Naive thymus-derived CD4-positive, alpha-beta T cell (primary cell): Measurements from ENCODE around the gene SNRNP70. TPM values are rescaled to one million over a fixed set of nuclear protein-coding genes. Genes with fewer than 3 reads are reported as not detected.
"Not testable (repeated sequence)": the region's sequence is repeated elsewhere in the genome, so short reads cannot be mapped to it uniquely, and the experiment has no call there.

Experiments
- ATAC-seq: fragments of 150-1000 bp; cut with Tn5 transposase; 2 replicates; pipeline ENCODE4 v1.10.0; 2021; ENCODE audit warnings: mild to moderate bottlenecking, moderate library complexity
- CTCF ChIA-PET: fragments of 350-600 bp; sonication (Branson Sonifier 250); formaldehyde crosslinking; loops from one replicate; lab custom pipeline; 2021; ENCODE audit warnings: antibody characterized with exemption; lab: Charles Lee
- POLR2A ChIA-PET: fragments of 350-600 bp; sonication (Branson Sonifier 250); formaldehyde crosslinking; loops from one replicate; lab custom pipeline; 2021; ENCODE audit warnings: antibody characterized with exemption, inconsistent platforms; lab: Charles Lee
- DNase-seq, 9 donors: peaks; one replicate each; pipeline versions ENCODE4 v3.0.0 to v3.0.0-alpha.2; 2020 to 2022; ENCODE audit warnings: mixed read lengths in 1 of 9
- H3K27ac ChIP-seq: one replicate; pipeline ENCODE4 v1.7.0; 2013; ENCODE audit warnings: mild to moderate bottlenecking, low read depth, low read length, moderate library complexity
- H3K27me3 ChIP-seq, 2 donors: one replicate each; pipeline ENCODE4 v1.7.0; 2013; ENCODE audit warnings: low read length in 2 of 2, mild to moderate bottlenecking in 2 of 2, moderate library complexity in 2 of 2; ENCODE audit not compliant: control insufficient read depth in 2 of 2, insufficient read depth in 2 of 2
- H3K36me3 ChIP-seq, 3 experiments: 1 replicate in 2 of 3; 2 replicates in 1 of 3; pipeline ENCODE4 v1.7.0; 2013; ENCODE audit warnings: low read length in 3 of 3, mild to moderate bottlenecking in 3 of 3, moderate library complexity in 1 of 3; ENCODE audit not compliant: insufficient read depth in 3 of 3, control insufficient read depth in 2 of 3
- H3K4me1 ChIP-seq, 2 donors: one replicate each; pipeline ENCODE4 v1.7.0; 2013; ENCODE audit warnings: low read length in 2 of 2, mild to moderate bottlenecking in 2 of 2, moderate library complexity in 1 of 2; ENCODE audit not compliant: control insufficient read depth in 2 of 2, insufficient read depth in 2 of 2
- H3K4me3 ChIP-seq: 2 replicates; pipeline ENCODE4 v1.7.0; 2013; ENCODE audit warnings: mild to moderate bottlenecking, low read length
- H3K9me3 ChIP-seq, 3 experiments: 1 replicate in 2 of 3; 2 replicates in 1 of 3; pipeline ENCODE4 v1.7.0; 2013; ENCODE audit warnings: low read length in 3 of 3; ENCODE audit not compliant: control insufficient read depth in 2 of 3
- H3K27ac Mint-ChIP-seq, 9 donors: one replicate each; pipeline ENCODE4 v1.8.0; 2020 to 2022; ENCODE audit warnings: mixed read lengths in 9 of 9, mild to moderate bottlenecking in 8 of 9, moderate library complexity in 5 of 9, inconsistent platforms in 2 of 9
- H3K27me3 Mint-ChIP-seq, 5 donors: one replicate each; pipeline ENCODE4 v1.8.0; 2021 to 2022; ENCODE audit warnings: mixed read lengths in 5 of 5, mild to moderate bottlenecking in 1 of 5
- H3K36me3 Mint-ChIP-seq, 5 donors: one replicate each; pipeline ENCODE4 v1.8.0; 2020 to 2022; ENCODE audit warnings: mixed read lengths in 5 of 5, mild to moderate bottlenecking in 3 of 5, inconsistent platforms in 1 of 5
- H3K4me1 Mint-ChIP-seq, 7 donors: one replicate each; pipeline ENCODE4 v1.8.0; 2020 to 2022; ENCODE audit warnings: mixed read lengths in 7 of 7, mild to moderate bottlenecking in 3 of 7, inconsistent platforms in 1 of 7
- H3K4me3 Mint-ChIP-seq, 10 donors: one replicate each; pipeline ENCODE4 v1.8.0; 2020 to 2022; ENCODE audit warnings: mild to moderate bottlenecking in 10 of 10, mixed read lengths in 10 of 10, moderate library complexity in 6 of 10, inconsistent platforms in 2 of 10
- H3K9me3 Mint-ChIP-seq, 11 donors: one replicate each; pipeline ENCODE4 v1.8.0; 2020 to 2022; ENCODE audit warnings: mixed read lengths in 11 of 11, mild to moderate bottlenecking in 4 of 11, inconsistent platforms in 1 of 11, moderate library complexity in 1 of 11
- intact Hi-C, 2 donors: fragments of 100-400 bp; cut with micrococcal nuclease; formaldehyde crosslinking; loops; one replicate each; pipeline ENCODE4 v1.15.1; 2023
- polyA plus RNA-seq, 2 donors: library from polyadenylated mRNA; unstranded; fragments of 300-500 nt; fragmentation: Illumina TruSeq; gene quantifications; one replicate each; pipeline ENCODE4 v1.2.3, GENCODE V29; 2021
- total RNA-seq, 6 experiments: library from RNA in 5 of 6; stranded (reverse) in 5 of 6; gene quantifications; 1 replicate in 5 of 6; 2 replicates in 1 of 6; pipeline ENCODE4 v1.2.3 and lab custom pipeline; 2021 to 2026

The SNRNP70 gene
- total and polyA plus RNA-seq, 7 experiments from 2014 or later = 48.0 to 837 (median 326) TPM

DNA sequence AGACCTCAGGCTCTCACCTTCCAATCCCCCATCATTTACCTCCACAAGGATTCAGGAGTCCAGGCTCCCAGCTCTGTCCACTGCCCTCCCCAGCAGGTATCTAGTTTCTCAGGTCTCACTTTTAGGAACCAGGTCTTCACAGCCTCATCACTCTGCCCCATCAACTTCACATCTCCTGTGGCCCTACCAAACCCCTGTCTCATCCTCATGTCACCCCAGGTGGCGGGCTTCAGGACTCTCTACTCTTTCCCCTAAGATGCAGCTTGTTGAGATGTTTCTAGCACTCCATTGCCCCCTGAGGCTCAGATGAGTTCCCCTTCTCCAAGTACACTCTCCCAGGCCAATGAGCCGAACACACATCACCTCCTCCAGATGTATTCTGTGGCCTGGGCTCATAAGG lies 35.6 kb downstream of the SNRNP70 start:
- Histone ChIP-seq H3K27me3 (no peaks in the 10 kb centered on the region), H3K27ac (no peak overlapping the region), H3K4me1 (peaks cover 7 to 8% of the 10 kb centered on the region in 2 donors), H3K9me3 (no peaks in the 10 kb centered on the region), H3K4me3 (no peak overlapping the region), H3K36me3 (no peaks in the 10 kb centered on the region)
- ChIA-PET CTCF (interaction anchor here (0.5 to 1.2 kb wide), 2 partner anchors 15 to 390 kb away, joined by 3 to 4 read pairs; no protein-coding TSS in a partner anchor), POLR2A (interaction anchor here (0.7 kb wide), 1 partner anchor 127 kb away, joined by 3 read pairs; the partner anchor contains the start of genes GYS1 and RUVBL2)
- DNase-seq (no peak), ATAC-seq (no peak)
- peaks cover 15 to 34% (median 31%) of the 10 kb centered on the region in 7 donors for H3K4me1 Mint-ChIP-seq
- H3K27ac Mint-ChIP-seq = peak overlapping the region in 5 of 9 donors; percentile 5 to 47 (median 39)
- H3K9me3 Mint-ChIP-seq = no peaks in the 10 kb centered on the region
- H3K27me3 Mint-ChIP-seq = peaks cover 0 to 31% (median 0%) of the 10 kb centered on the region in 5 donors
- no peaks in the 10 kb centered on the region for H3K36me3 Mint-ChIP-seq
- intact Hi-C loops = no loop called here
- peak overlapping the region; percentile 70 to 91 (median 80) for H3K4me3 Mint-ChIP-seq

DNA sequence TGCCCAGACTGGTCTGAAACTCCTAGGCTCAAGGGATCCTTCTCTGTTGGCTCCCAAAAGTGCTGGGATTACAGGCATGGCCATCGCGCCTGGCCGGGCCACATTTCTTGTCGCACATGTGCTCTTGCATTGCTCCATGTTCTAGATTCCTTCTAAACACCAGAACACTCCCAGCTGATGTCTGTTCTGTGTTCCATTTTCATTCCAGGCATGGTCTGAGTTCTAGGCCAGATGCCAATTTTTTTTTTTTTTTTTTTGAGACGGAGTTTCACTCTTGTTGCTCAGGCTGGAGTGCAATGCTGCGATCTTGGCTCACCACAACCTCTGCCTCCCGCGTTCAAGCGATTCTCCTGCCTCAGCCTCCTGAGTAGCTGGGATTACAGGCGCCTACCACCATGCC lies 36.6 kb downstream of the SNRNP70 start:
- H3K4me1 ChIP-seq, POLR2A ChIA-PET, H3K27ac ChIP-seq, H3K9me3 Mint-ChIP-seq, H3K9me3 ChIP-seq, H3K27me3 ChIP-seq, H3K27ac Mint-ChIP-seq, ATAC-seq, intact Hi-C loops, H3K36me3 Mint-ChIP-seq, H3K4me3 ChIP-seq, DNase-seq, H3K36me3 ChIP-seq: not testable (repeated sequence)
- H3K4me3 Mint-ChIP-seq = peak overlapping the region in 1 of 10 donors; percentile 51
- CTCF ChIA-PET = interaction anchor here (0.7 to 1.2 kb wide), 2 partner anchors 16 to 879 kb away, joined by 3 to 4 read pairs; no protein-coding TSS in a partner anchor
- H3K4me1 Mint-ChIP-seq = peaks cover 15 to 26% (median 23%) of the 10 kb centered on the region in 7 donors
- H3K27me3 Mint-ChIP-seq = peaks cover 0 to 31% (median 0%) of the 10 kb centered on the region in 5 donors

DNA sequence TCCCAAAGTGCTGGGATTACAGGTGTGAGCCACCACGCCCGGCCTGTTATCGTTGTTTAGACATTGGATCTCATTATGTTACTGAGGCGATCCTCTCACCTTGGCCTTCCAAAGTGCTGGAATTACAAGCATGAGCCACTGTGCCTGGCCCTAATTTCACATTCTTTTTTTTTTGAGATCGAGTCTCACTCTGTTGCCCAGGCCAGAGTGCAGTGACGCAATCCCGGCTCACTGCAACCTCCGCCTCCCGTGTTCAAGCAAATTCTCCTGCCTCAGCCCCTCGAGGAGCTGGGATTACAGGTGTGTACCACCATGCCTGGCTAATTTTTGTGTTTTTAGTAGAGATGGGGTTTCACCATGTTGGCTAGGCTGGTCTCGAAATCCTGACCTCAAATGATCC lies 38.0 kb downstream of the SNRNP70 start:
- H3K27ac Mint-ChIP-seq, H3K9me3 ChIP-seq, H3K36me3 ChIP-seq, H3K36me3 Mint-ChIP-seq, H3K27me3 ChIP-seq, CTCF ChIA-PET, H3K4me1 ChIP-seq, intact Hi-C loops, H3K9me3 Mint-ChIP-seq, ATAC-seq, H3K27ac ChIP-seq, POLR2A ChIA-PET, DNase-seq, H3K4me3 ChIP-seq: not testable (repeated sequence)
- H3K4me3 Mint-ChIP-seq = peak overlapping the region in 1 of 10 donors; percentile 48
- H3K4me1 Mint-ChIP-seq = peaks cover 9 to 19% (median 16%) of the 10 kb centered on the region in 7 donors
- peaks cover 0 to 31% (median 0%) of the 10 kb centered on the region in 5 donors for H3K27me3 Mint-ChIP-seq

DNA sequence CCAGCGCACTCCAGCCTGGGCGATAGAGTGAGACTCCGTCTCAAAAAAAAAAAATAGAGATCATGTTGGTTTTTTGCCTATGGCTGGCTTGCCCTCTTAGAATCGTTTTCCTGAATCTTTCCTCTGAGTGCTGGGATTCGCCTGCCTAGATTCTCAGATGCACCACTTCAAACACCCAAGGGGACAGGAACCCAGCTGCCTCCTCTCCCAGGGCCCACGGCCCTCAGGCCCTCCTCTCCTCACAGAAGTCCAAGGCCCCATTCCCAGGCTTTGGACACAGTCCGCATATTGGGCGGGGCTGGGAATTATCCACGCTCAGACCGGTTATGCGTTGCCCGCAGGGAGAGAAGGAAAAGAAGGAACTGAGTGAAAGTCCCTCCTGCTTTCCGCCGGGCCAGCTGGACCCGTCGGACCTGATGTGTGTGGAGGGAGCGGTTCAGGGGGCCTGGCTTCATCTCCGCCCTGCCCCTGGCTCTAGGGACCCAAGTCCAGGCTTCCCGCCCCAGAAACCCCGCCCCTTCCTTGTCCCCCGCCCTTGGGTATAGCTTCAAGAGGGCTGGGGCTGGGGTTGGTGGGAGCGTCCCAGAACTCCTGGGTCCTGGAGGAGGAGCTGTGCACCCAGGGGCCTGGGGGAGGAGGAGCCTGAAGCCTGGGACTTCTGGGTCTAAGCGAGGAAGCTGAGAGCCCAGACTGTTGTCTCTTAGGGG lies 39.9 kb downstream of the SNRNP70 start:
- H3K36me3 Mint-ChIP-seq = no peaks in the 10 kb centered on the region
- no peak overlapping the region for H3K4me3 Mint-ChIP-seq
- H3K9me3 Mint-ChIP-seq = peaks cover 0 to 2% (median 0%) of the 10 kb centered on the region in 11 donors
- H3K4me1 Mint-ChIP-seq = peaks cover 13 to 25% (median 21%) of the 10 kb centered on the region in 7 donors
- Histone ChIP-seq H3K36me3 (no peaks in the 10 kb centered on the region), H3K4me3 (no peak overlapping the region), H3K27me3 (no peaks in the 10 kb centered on the region), H3K9me3 (no peaks in the 10 kb centered on the region), H3K27ac (no peak overlapping the region), H3K4me1 (peaks cover 5 to 8% of the 10 kb centered on the region in 2 donors)
- H3K27me3 Mint-ChIP-seq = peaks cover 0 to 26% (median 0%) of the 10 kb centered on the region in 5 donors
- no peak for ATAC-seq
- no peak for DNase-seq
- ChIA-PET POLR2A (interaction anchor here (1.1 kb wide), 1 partner anchor 8 kb away, joined by 3 read pairs; no protein-coding TSS in a partner anchor), CTCF (interaction anchor here (0.6 kb wide), 1 partner anchor 27 kb away, joined by 3 read pairs; no protein-coding TSS in a partner anchor)
- H3K27ac Mint-ChIP-seq = peak overlapping the region in 1 of 9 donors; percentile 22
- intact Hi-C loops = no loop called here

DNA sequence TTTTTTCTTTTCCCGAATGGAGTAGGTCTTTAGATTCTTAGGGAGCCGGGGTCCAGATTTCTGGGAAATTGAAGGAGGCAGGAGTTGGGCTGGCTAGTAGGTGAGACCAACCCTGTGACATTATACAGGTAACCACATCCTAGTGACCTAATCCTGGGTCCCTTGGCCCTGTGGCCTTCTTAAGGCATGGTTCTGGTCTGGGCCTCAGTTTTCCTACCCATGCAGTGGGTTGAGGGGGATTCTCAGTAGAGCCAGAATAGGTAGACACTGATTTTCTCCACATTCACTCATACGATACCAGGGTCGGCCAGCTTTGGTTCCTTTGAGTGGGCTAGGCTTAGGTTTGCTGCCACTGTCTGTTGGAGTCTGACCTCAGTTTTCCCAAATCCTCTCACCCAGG lies 41.3 kb downstream of the SNRNP70 start:
- Mint-ChIP-seq H3K36me3 (no peaks in the 10 kb centered on the region), H3K4me1 (peaks cover 7 to 16% (median 13%) of the 10 kb centered on the region in 7 donors), H3K27me3 (peaks cover 0 to 17% (median 0%) of the 10 kb centered on the region in 5 donors), H3K9me3 (peaks cover 0 to 2% (median 0%) of the 10 kb centered on the region in 11 donors), H3K4me3 (peak overlapping the region in 2 of 10 donors; percentile 33 to 94), H3K27ac (no peak overlapping the region)
- peaks cover 5 to 8% of the 10 kb centered on the region in 2 donors for H3K4me1 ChIP-seq
- ChIA-PET CTCF (no interaction called here), POLR2A (no interaction called here)
- no peaks in the 10 kb centered on the region for H3K9me3 ChIP-seq
- H3K27ac ChIP-seq = no peak overlapping the region
- H3K36me3 ChIP-seq = no peaks in the 10 kb centered on the region
- H3K27me3 ChIP-seq = no peaks in the 10 kb centered on the region
- ATAC-seq = no peak
- H3K4me3 ChIP-seq = no peak overlapping the region
- DNase-seq = no peak
- intact Hi-C loops = no loop called here

DNA sequence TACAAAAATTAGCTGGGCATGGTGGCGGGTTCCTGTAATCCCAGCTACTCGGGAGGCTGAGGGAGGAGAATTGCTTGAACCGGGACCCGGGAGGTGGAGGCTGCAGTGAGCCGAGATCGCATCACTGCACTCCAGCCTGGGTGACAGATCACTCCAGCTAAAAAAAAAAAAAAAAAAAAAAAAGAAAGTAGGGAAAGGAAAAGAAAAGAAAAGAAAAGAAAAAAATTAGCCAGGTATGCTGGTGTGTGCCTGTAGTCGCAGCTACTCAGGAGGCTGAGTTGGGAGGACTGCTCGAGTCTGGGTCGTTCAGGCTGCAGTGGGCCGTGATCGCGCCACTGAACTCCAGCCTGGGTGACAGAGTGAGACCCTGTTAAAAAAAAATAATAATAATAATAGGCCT lies 42.0 kb downstream of the SNRNP70 start:
- Mint-ChIP-seq H3K27ac (peak overlapping the region in 1 of 9 donors; percentile 32), H3K4me3 (peak overlapping the region in 3 of 10 donors; percentile 25 to 94 (median 33)), H3K27me3 (peaks cover 0 to 16% (median 0%) of the 10 kb centered on the region in 5 donors), H3K4me1 (peaks cover 7 to 16% (median 13%) of the 10 kb centered on the region in 7 donors)
- H3K36me3 Mint-ChIP-seq, H3K4me1 ChIP-seq, CTCF ChIA-PET, H3K9me3 Mint-ChIP-seq, ATAC-seq, H3K9me3 ChIP-seq, H3K36me3 ChIP-seq, DNase-seq, H3K27ac ChIP-seq, intact Hi-C loops, H3K27me3 ChIP-seq: not testable (repeated sequence)
- H3K4me3 ChIP-seq = peak overlapping the region; percentile 71
- POLR2A ChIA-PET = interaction anchor here (1.0 to 1.7 kb wide), 2 partner anchors 8 to 13 kb away, joined by 3 to 13 read pairs; partner anchors contain the start of genes LIN7B and PPFIA3
